ENCODE data around the gene GNAZ. TPM values are rescaled to one million over a fixed set of nuclear protein-coding genes. Genes with fewer than 3 reads are reported as not detected.

The GNAZ gene
- total RNA-seq, 1 experiment from 2014 or later, result 11.1 TPM

GRCh38 chr22:23169043-23169406 is 98.7 kb downstream of the GNAZ start:
- Histone ChIP-seq H4K20me1 (ENCODE audit: insufficient read depth) (no peaks in the 10 kb centered on the region), H3K9ac (ENCODE audit: low read length) (no peak overlapping the region), H3K36me3 (ENCODE audit: control insufficient read depth in 1 of 2, insufficient read depth in 2 of 2, low read length in 2 of 2) (no peaks in the 10 kb centered on the region), H3K9me2 (ENCODE audit: insufficient read depth) (no peaks in the 10 kb centered on the region), H3K27me3 (ENCODE audit: insufficient read depth, low read length) (no peaks in the 10 kb centered on the region), H3K4me2 (ENCODE audit: low read length) (no peak overlapping the region), H3K4me1 (ENCODE audit: control insufficient read depth in 1 of 2, insufficient read depth in 2 of 2, low read length in 2 of 2) (peaks cover 0 to 2% of the 10 kb centered on the region in 2 experiments; a peak in 1 of 4 replicates), H3K4me3 (replicated peaks in 1 of 2; ENCODE audit: low read depth in 1 of 2, low read length in 2 of 2) (no peak overlapping the region), H2AFZ (ENCODE audit: low read depth, low read length, poor library complexity, severe bottlenecking) (no peak overlapping the region), H3K79me2 (ENCODE audit: insufficient read depth, low read length) (no peaks in the 10 kb centered on the region), H3K9me3 (ENCODE audit: control insufficient read depth in 1 of 2, insufficient read depth in 1 of 2, low read depth in 1 of 2, low read length in 2 of 2) (no peaks in the 10 kb centered on the region), H3K27ac (ENCODE audit: low read depth, low read length) (no peak overlapping the region)
- POLR2A ChIA-PET, result no interaction called here
- BruUV-seq (replicated peaks), result no TSS peak
- ATAC-seq (no peak), DNase-seq (ENCODE audit: low read depth, low spot score) (no peak)
- no peak for TF ChIP-seq CEBPB (IDR thresholded peaks at IDR 0.05; ENCODE audit: low read depth)
- TF ChIP-seq ZFX (IDR thresholded peaks at IDR 0.05), result no peak
- TF ChIP-seq POLR2A (IDR thresholded peaks at IDR 0.05; ENCODE audit: borderline replicate concordance, extremely low read depth, insufficient read depth, insufficient read length), result no peak
- TF ChIP-seq YY1 (IDR thresholded peaks at IDR 0.05; ENCODE audit: extremely low read depth, insufficient replicate concordance, low read depth, low read length), result no peak
- TF ChIP-seq CTCF (IDR thresholded peaks at IDR 0.05 in 2 of 3, conservative IDR thresholded peaks at IDR 0.05 in 1 of 3; ENCODE audit: borderline replicate concordance in 1 of 3, insufficient read depth in 1 of 3, low read depth in 2 of 3, low read length in 2 of 3), result no peak
- no peak for TF ChIP-seq SP1 (IDR thresholded peaks at IDR 0.05; ENCODE audit: low read depth)
- TF ChIP-seq EZH2phosphoT487 (IDR thresholded peaks at IDR 0.05; ENCODE audit: borderline replicate concordance), result no peak
- no peak for TF ChIP-seq FOSL1 (IDR thresholded peaks at IDR 0.05; ENCODE audit: low read depth)
- TF ChIP-seq SRF (IDR thresholded peaks at IDR 0.05; ENCODE audit: low read depth), result no peak
- no peak for TF ChIP-seq POLR2AphosphoS5 (IDR thresholded peaks at IDR 0.05; ENCODE audit: low read depth, low read length)
- TF ChIP-seq MAX (IDR thresholded peaks at IDR 0.05), result no peak
- no peak for TF ChIP-seq EZH2 (IDR thresholded peaks at IDR 0.05)
- TF ChIP-seq ELF1 (IDR thresholded peaks at IDR 0.05; ENCODE audit: borderline replicate concordance, low read depth), result no peak
- RAD21 ChIA-PET (ENCODE audit: low non-redundant PET in 1 of 2, low total read pairs in 2 of 2, uncharacterized antibody in 2 of 2, unreplicated experiment in 2 of 2), result no interaction called here
- intact Hi-C loops (cut with micrococcal nuclease), result no loop called here
- CTCF ChIA-PET, result interaction anchor here (2.3 kb wide), 1 partner anchor 113 kb away, joined by 6 read pairs; no protein-coding TSS in a partner anchor

Other genes starting within 250 kb of the GNAZ start
- not detected for gene IGLL5, start 182.7 kb upstream of the GNAZ start, total RNA-seq (2021; ENCODE audit: unreplicated experiment)
- 0.42 TPM for gene RSPH14, start 71.5 kb downstream of the GNAZ start, total RNA-seq (2021; ENCODE audit: unreplicated experiment)
- gene RAB36, start 75.0 kb downstream of the GNAZ start, total RNA-seq (2021; ENCODE audit: unreplicated experiment), result 6.1 TPM
- gene BCR, start 110.0 kb downstream of the GNAZ start, total RNA-seq (2021; ENCODE audit: unreplicated experiment), result 39.7 TPM

All from HCT116 (cell line).